Neural progenitor cell (in vitro differentiated cells): Measurements from ENCODE around the gene RBM27.

ENCODE experiments used
- EZH2 ChIP-seq: fragments of 200-600 bp; sonication (generic); IDR thresholded peaks from 2 replicates; pipeline ENCODE4 v1.6.1; 2017; ENCODE audit warnings: antibody characterized with exemption, mild to moderate bottlenecking, moderate library complexity
- EZH2phosphoT487 ChIP-seq: fragments of 200-600 bp; sonication (generic); IDR thresholded peaks from 2 replicates; pipeline ENCODE4 v1.6.1; 2017; ENCODE audit warnings: antibody characterized with exemption
- TF ChIP-seq, protein P1 (sequence below): fragments of 200-600 bp; sonication (generic); IDR thresholded peaks from 2 replicates; pipeline ENCODE4 v1.5.1; 2017; ENCODE audit warnings: antibody characterized with exemption, mild to moderate bottlenecking

DNA sequence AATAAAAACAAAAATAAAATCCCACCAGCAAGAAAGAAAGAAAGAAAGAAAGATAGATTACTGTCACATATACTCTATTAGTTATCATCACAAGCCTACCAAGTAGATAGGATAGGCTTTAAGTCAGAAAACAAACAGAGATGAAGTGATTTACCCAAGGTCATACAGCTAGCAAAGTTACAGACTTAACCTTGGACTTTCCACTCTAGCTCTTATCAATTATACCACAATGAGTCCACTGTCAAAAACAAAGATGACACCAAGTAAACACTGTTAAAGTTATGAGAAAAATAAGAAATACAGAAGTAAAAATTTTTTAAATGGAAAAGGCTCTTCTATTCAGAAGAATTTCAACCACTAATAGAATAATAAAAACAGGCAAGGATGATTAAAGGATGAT is 34.3 kb upstream of the RBM27 start:
- TF ChIP-seq, protein P1, sequence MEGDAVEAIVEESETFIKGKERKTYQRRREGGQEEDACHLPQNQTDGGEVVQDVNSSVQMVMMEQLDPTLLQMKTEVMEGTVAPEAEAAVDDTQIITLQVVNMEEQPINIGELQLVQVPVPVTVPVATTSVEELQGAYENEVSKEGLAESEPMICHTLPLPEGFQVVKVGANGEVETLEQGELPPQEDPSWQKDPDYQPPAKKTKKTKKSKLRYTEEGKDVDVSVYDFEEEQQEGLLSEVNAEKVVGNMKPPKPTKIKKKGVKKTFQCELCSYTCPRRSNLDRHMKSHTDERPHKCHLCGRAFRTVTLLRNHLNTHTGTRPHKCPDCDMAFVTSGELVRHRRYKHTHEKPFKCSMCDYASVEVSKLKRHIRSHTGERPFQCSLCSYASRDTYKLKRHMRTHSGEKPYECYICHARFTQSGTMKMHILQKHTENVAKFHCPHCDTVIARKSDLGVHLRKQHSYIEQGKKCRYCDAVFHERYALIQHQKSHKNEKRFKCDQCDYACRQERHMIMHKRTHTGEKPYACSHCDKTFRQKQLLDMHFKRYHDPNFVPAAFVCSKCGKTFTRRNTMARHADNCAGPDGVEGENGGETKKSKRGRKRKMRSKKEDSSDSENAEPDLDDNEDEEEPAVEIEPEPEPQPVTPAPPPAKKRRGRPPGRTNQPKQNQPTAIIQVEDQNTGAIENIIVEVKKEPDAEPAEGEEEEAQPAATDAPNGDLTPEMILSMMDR: no peak
- TF ChIP-seq EZH2 (no peak), EZH2phosphoT487 (no peak)
